Endothelial cell of coronary artery (primary cell): Measurements from ENCODE around the gene MRPS23. TPM values are rescaled to one million over a fixed set of nuclear protein-coding genes. Genes with fewer than 3 reads are reported as not detected.

ENCODE experiments used
- total RNA-seq: library from RNA; depleted of rRNA; stranded (reverse); fragments of >200 nt; gene quantifications from 2 replicates; pipeline ENCODE4 v1.2.3, GENCODE V29; 2014

MRPS23 gene
- total RNA-seq: 42.4 and 56.4 TPM in 2 replicates

GRCh38 chr17:57849874-57850754 is at the start of gene MRPS23:
MRPS23 (minus strand) TSS chr17:57850044; CDS start chr17:57850010, 34 bp downstream.

Other genes with a start within 250 kb of the MRPS23 start
- not detected in 2 replicates for gene CCDC182, start 104.7 kb downstream of the MRPS23 start, total RNA-seq
- 5.5 and 7.1 TPM in 2 replicates for gene CUEDC1, start 105.4 kb upstream of the MRPS23 start, total RNA-seq
- gene VEZF1, start 138.2 kb upstream of the MRPS23 start, total RNA-seq: 28.8 and 32.7 TPM in 2 replicates
- gene SRSF1, start 157.2 kb upstream of the MRPS23 start, total RNA-seq: 458 and 607 TPM in 2 replicates
- gene DYNLL2, start 233.4 kb upstream of the MRPS23 start, total RNA-seq: 11.0 and 15.6 TPM in 2 replicates